ENCODE measurements around the gene NSA2. TPM values are rescaled to one million over a fixed set of nuclear protein-coding genes. Genes with fewer than 3 reads are reported as not detected.

Gene NSA2
- total RNA-seq, 4 donors from 2014 or later: 91.5 to 229 (median 112) TPM

GRCh38 chr5:74801941-74802340, 34.9 kb downstream of the NSA2 start:
- H3K27ac ChIP-seq: no peak overlapping the region
- TF ChIP-seq CTCF (IDR thresholded peaks at IDR 0.05) (no peak), POLR2A (IDR thresholded peaks at IDR 0.05) (no peak)
- no peak overlapping the region for H3K4me3 ChIP-seq
- DNase-seq: no peak
- intact Hi-C loops (cut with DNase I; ENCODE audit: low total_unique reads): no loop called here
- no peaks in the 10 kb centered on the region for H3K4me1 ChIP-seq
- no peaks in the 10 kb centered on the region for H3K36me3 ChIP-seq
- H3K9me3 ChIP-seq: no peaks in the 10 kb centered on the region
- H3K27me3 ChIP-seq: no peaks in the 10 kb centered on the region

GRCh38 chr5:74810915-74811314, 43.9 kb downstream of the NSA2 start:
- H3K27me3 ChIP-seq: no peaks in the 10 kb centered on the region
- no peaks in the 10 kb centered on the region for H3K9me3 ChIP-seq
- intact Hi-C loops (cut with DNase I; ENCODE audit: low total_unique reads): no loop called here
- no peak overlapping the region for H3K4me3 ChIP-seq
- H3K36me3 ChIP-seq: no peaks in the 10 kb centered on the region
- TF ChIP-seq POLR2A (IDR thresholded peaks at IDR 0.05) (no peak), CTCF (IDR thresholded peaks at IDR 0.05) (no peak)
- no peaks in the 10 kb centered on the region for H3K4me1 ChIP-seq
- H3K27ac ChIP-seq: no peak overlapping the region
- DNase-seq: no peak

- DNase-seq: no peak
- no peaks in the 10 kb centered on the region for H3K9me3 ChIP-seq
- intact Hi-C loops (cut with DNase I; ENCODE audit: low total_unique reads): no loop called here
- TF ChIP-seq CTCF (IDR thresholded peaks at IDR 0.05) (no peak), POLR2A (IDR thresholded peaks at IDR 0.05) (no peak)
- H3K36me3 ChIP-seq: no peaks in the 10 kb centered on the region
- no peaks in the 10 kb centered on the region for H3K4me1 ChIP-seq
- H3K27me3 ChIP-seq: no peaks in the 10 kb centered on the region
- no peak overlapping the region for H3K27ac ChIP-seq
- no peak overlapping the region for H3K4me3 ChIP-seq
Observed at GRCh38 chr5:74816875-74817274, 49.8 kb downstream of the NSA2 start.

- Histone ChIP-seq H3K9me3 (no peaks in the 10 kb centered on the region), H3K4me3 (no peak overlapping the region), H3K27ac (no peak overlapping the region), H3K27me3 (no peaks in the 10 kb centered on the region), H3K4me1 (no peaks in the 10 kb centered on the region), H3K36me3 (no peaks in the 10 kb centered on the region)
- no peak for TF ChIP-seq POLR2A (IDR thresholded peaks at IDR 0.05)
- TF ChIP-seq CTCF (IDR thresholded peaks at IDR 0.05): no peak
- intact Hi-C loops (cut with DNase I; ENCODE audit: low total_unique reads): no loop called here
- no peak for DNase-seq
Observed at GRCh38 chr5:74822288-74822687, 55.2 kb downstream of the NSA2 start.

GRCh38 chr5:74829413-74829812, 62.4 kb downstream of the NSA2 start:
- DNase-seq: no peak
- Histone ChIP-seq H3K27ac (no peak overlapping the region), H3K4me3 (no peak overlapping the region), H3K36me3 (no peaks in the 10 kb centered on the region), H3K9me3 (no peaks in the 10 kb centered on the region), H3K27me3 (no peaks in the 10 kb centered on the region), H3K4me1 (no peaks in the 10 kb centered on the region)
- TF ChIP-seq CTCF (IDR thresholded peaks at IDR 0.05) (no peak), POLR2A (IDR thresholded peaks at IDR 0.05) (no peak)
- intact Hi-C loops (cut with DNase I; ENCODE audit: low total_unique reads): no loop called here

Small RNA genes lying within 50 kb of the gene (small RNA-seq; reads per million reads assigned to genes)
- gene RNU6-658P: not detected

Other genes with a start within 250 kb of the NSA2 start
- 10 to 100 TPM in 1 of 4 donors, 1 to 10 TPM in 2, under 1 TPM in 1; 0.59 to 75.0 (median 2.9) TPM for gene ENC1, start 126.5 kb upstream of the NSA2 start, total RNA-seq
- 100 to 1,000 TPM; 115 to 195 (median 146) TPM for gene HEXB, start 82.0 kb upstream of the NSA2 start, total RNA-seq
- gene GFM2, start 132 bp upstream of the NSA2 start, total RNA-seq: 10 to 100 TPM; 15.9 to 55.7 (median 26.6) TPM
- 10 to 100 TPM in 1 of 4 donors, 1 to 10 TPM in 1, under 1 TPM in 2; under 0.01 to 26.5 (median 3.5) TPM for gene FAM169A, start 99.1 kb downstream of the NSA2 start, total RNA-seq